Right ventricle myocardium superior (tissue), 1 donor: ENCODE measurements around the gene SECISBP2. TPM values are rescaled to one million over a fixed set of nuclear protein-coding genes. Genes with fewer than 3 reads are reported as not detected.
A peak's percentile ranks its signal among the peaks of the same experiment; 100 is the strongest.
"Not testable (repeated sequence)": the region's sequence is repeated elsewhere in the genome, so short reads cannot be mapped to it uniquely, and the experiment has no call there.

Experiments used
- ATAC-seq: fragments of 200-7000 bp; cut with Tn5 transposase; one replicate; pipeline ENCODE4 v1.9.1; 2020; ENCODE audit warnings: mild to moderate bottlenecking; ENCODE audit not compliant: poor library complexity
- DNase-seq: peaks from one replicate; pipeline ENCODE4 v3.0.0-alpha.2; 2020
- intact Hi-C: fragments of 100-400 bp; cut with DNase I; formaldehyde crosslinking; loops from one replicate; pipeline ENCODE4 v1.11.2; 2022
- long read RNA-seq: library from polyadenylated mRNA; unstranded; transcript quantifications from one replicate; pipeline ENCODE4 v2.0.0, GENCODE V29; 2021
- total RNA-seq: library from RNA; stranded (reverse); fragmentation: NEBNext Ultra II Directional; extraction: Animal tissue kit (Norgen Biotek cat#: 25700); gene quantifications from one replicate; pipeline ENCODE4 v1.2.1, GENCODE V29; 2021
- donor health status: DM: no; HTN: yes; CAD: no; lungs with severe emphysema.

SECISBP2 gene, protein sequence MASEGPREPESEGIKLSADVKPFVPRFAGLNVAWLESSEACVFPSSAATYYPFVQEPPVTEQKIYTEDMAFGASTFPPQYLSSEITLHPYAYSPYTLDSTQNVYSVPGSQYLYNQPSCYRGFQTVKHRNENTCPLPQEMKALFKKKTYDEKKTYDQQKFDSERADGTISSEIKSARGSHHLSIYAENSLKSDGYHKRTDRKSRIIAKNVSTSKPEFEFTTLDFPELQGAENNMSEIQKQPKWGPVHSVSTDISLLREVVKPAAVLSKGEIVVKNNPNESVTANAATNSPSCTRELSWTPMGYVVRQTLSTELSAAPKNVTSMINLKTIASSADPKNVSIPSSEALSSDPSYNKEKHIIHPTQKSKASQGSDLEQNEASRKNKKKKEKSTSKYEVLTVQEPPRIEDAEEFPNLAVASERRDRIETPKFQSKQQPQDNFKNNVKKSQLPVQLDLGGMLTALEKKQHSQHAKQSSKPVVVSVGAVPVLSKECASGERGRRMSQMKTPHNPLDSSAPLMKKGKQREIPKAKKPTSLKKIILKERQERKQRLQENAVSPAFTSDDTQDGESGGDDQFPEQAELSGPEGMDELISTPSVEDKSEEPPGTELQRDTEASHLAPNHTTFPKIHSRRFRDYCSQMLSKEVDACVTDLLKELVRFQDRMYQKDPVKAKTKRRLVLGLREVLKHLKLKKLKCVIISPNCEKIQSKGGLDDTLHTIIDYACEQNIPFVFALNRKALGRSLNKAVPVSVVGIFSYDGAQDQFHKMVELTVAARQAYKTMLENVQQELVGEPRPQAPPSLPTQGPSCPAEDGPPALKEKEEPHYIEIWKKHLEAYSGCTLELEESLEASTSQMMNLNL
- 14.2 TPM for total RNA-seq
- long read RNA-seq, transcript SECISBP2-202 (17 exons, 3,462 nt), result major isoform, 6 of 22 reads
- long read RNA-seq, partial matches to known transcripts, result 3 of 22 reads
- long read RNA-seq, other reads (novel, unspliced or antisense), result 13 of 22 reads

DNA sequence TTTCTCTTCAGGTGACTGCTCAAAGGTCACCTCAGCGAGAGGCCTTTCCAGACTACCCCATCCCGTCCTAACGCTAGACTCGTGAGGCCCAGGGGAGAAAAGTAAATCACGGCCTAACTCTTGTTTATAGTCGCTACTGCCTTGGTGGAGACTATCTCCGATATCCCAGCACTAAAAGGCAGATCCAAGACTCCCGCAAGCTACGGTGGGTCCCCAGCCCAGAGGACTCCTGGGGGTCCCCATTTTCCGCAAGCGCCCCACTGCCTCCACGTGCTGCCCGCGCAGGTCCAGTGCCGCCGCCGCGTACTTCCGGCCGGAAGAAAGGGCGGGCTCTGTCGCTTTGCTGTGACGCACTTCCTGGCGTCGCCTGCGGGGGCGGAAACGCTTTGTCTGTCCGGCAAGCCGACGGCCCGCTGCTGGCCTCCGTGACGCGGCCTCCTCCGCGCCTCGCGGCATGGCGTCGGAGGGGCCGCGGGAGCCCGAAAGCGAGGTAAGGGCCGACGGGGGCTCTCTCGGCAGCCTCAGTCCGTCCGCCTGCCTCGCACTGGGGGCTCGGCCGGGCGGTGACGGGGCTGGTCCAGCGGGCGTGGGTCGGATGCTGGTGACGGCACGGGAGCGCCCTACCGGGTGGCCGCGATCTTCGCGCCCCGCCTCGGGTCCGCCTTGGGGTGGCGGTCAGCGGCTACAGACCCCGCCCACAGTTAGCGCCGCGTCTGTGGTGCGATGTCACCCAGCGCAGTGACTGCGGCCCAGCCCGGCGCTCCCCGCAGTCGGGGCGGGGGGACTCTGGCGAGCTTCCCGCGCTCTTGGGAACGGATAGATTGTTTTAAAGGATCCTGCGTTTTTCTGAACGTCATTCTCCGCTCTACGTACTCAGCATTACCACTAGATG lies at the start of gene SECISBP2:
Gene SECISBP2, plus strand, starts transcription at position 378 of the 892 bp plus-strand sequence. Its CDS starts 77 bp downstream, at position 455.
- intact Hi-C loops, result no loop called here
- DNase-seq (peak; percentile 98), ATAC-seq (peak; percentile 98)

DNA sequence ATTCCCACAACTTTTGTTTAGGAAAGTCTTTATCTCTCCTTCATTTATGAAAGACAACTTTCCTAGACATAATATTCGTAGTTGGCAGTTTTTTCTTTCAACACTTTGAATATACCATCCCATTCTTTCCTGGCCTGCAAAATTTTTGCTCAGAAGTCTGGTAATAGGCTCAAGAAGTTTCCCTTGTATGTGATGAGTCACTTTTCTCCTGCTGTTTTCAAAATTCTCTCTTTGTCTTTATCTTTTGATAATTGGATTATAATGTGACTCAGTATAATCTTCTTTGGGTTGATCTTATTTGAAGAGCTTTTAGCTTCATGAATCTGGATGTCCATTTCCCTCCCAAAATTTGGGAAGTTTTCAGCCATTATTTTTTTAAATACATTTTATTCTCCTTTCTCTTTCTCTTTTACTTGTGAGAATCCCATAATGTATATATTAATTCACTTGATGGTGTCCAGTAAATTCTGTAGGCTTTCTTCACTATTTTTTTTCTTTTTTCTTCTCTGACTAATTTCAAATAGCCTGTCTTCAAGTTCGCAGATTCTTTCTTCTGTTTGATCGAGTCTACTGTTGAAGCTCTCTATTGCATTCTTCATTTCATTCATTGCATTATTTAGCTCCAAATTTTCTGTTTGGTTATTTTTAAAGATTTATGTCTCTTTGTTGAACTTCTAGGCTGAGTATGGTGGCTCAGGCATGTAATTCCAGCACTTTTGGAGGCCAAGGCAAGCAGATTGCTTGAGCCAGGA lies 44.6 kb upstream of the SECISBP2 start:
- DNase-seq, result no peak
- intact Hi-C loops, result loop anchor here (10.0 kb wide), 1 partner anchor 679 kb away; no protein-coding TSS in a partner anchor
- ATAC-seq, result no peak

DNA sequence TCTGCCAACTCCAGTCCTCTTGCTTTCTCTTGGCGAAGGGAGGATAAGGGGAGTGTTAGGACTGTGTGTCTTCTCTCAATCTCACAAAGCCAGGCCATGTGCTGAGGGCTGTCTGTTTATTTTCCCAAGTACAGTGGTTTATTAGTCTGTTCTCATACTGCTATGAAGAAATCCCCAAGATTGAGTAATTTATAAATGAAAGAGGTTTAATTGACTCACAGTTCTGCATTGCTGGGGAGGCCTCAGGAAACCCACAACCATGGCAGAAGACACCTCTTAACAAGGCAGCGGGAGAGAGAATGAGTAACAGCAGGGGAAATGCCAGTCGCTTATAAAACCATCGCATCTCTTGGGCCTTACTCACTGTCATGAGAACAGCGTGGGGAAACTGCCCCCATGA lies 43.5 kb upstream of the SECISBP2 start:
- intact Hi-C loops, result loop anchor here (10.0 kb wide), 1 partner anchor 680 kb away; no protein-coding TSS in a partner anchor
- DNase-seq (no peak), ATAC-seq (no peak)

DNA sequence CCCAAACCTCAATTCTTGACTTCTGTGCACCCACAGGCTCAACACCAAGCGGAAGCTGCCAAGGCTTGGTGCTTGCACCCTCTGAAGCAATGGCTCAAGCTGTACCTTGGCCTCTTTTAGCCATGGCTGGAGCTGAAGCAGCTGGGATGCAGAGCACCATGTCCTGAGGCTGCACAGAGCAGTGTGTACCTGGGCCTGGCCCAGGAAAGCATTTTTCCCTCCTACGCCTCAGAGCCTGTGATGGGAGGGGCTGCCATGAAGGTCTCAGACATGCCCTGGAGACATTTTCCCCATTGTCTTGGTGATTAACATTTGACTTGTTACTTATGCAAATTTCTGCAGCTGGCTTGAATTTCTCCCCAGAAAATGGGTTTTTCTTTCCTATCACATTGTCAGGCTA lies 42.3 kb upstream of the SECISBP2 start:
- not testable (repeated sequence) for ATAC-seq, DNase-seq
- intact Hi-C loops, result loop anchor here (10.0 kb wide), 1 partner anchor 681 kb away; no protein-coding TSS in a partner anchor

DNA sequence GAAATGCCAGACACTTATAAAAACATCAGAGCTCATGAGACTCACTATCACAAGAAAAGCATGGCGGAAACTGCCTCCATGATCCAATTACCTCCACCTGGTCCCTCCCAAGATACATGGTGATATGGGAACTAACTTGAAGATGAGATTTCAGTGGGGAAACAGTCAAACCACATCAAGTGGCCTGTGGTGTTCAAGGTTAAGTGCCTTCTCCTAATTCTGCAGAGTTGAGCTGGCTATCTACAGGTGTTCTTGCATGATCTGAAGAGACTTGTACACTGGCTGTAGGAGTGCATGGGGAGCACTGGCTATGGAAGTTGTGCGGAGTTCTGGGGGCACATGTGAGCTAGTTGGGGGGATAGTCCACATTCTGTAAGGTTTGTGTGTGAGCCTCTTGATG lies 41.3 kb upstream of the SECISBP2 start:
- no peak for DNase-seq
- intact Hi-C loops, result loop anchor here (10.0 kb wide), 1 partner anchor 682 kb away; no protein-coding TSS in a partner anchor
- no peak for ATAC-seq

DNA sequence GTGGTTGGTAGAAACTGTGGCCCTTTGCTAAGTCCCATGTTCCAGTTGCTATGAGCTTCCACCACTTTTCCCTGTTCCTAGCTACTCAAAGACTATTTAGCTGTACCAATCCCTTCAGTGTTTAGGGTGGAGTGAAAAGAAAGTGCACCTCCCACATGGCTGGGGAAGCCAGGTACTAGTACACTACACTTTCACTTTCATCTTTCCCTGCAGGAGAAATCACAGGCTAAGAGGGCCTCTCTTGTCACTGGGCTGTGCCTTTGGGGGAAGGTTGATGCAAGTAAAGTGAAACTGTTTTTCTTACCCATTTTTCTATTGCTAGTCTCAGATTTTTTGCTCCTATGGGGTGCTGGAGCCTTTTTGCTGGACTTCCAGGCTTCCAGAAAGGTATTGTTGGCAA lies 40.8 kb upstream of the SECISBP2 start:
- DNase-seq, result no peak
- ATAC-seq, result no peak
- intact Hi-C loops, result loop anchor here (10.0 kb wide), 1 partner anchor 683 kb away; no protein-coding TSS in a partner anchor

DNA sequence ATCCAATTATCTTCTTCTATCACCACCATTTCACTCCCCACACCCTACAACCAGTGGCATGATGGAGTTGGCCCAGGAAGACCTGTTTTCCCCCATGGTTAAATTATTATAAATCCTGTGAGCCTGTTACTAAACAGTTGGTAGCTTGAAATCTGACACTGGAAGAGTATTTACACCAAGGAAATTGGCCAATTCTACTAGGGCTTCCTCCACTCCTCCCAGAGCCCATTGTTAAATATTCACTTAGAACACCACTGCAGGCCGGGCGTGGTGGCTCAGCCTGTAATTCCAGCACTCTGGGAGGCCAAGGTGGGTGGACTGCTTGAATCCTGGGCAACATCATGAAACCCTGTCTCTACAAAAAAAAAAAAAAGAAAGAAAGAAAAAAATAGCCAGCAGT lies 39.7 kb upstream of the SECISBP2 start:
- no peak for ATAC-seq
- intact Hi-C loops, result loop anchor here (10.0 kb wide), 1 partner anchor 684 kb away; no protein-coding TSS in a partner anchor
- no peak for DNase-seq

DNA sequence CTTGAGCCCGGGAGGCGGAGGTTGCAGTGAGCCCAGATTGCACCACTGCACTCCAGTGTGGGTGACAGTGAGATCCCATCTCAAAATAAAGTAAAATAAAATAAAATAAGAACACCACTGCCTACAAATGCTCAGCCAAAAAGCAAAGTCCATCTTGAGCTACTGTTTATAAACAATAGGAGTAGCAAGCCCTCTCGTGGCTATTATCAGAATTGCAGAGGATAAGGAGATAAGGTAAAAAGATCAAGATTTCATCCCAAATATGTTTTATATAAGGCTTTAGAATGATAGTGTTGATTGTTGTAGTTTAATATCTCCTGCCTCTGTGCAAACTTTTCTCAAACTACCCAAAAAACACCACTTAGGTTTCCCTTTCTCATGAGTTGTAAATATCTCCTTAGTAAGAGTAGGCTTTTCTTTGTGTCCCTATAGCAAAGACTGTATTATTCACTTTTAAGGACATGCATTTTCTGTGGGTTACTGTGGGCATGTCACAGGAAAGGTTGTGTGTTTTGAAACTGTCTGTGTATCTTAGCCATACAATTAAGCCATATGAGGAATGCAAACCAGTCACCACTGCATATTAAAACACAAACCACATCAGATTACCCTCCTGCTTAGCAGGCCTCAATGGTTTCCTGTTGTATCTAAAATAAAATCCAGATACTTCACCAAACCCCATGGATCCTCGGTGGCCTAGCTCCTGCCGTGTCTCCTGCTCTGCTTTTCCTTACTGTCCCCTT lies 39.1 kb upstream of the SECISBP2 start:
- no peak for DNase-seq
- intact Hi-C loops, result loop anchor here (10.0 kb wide), 1 partner anchor 684 kb away; no protein-coding TSS in a partner anchor
- no peak for ATAC-seq

DNA sequence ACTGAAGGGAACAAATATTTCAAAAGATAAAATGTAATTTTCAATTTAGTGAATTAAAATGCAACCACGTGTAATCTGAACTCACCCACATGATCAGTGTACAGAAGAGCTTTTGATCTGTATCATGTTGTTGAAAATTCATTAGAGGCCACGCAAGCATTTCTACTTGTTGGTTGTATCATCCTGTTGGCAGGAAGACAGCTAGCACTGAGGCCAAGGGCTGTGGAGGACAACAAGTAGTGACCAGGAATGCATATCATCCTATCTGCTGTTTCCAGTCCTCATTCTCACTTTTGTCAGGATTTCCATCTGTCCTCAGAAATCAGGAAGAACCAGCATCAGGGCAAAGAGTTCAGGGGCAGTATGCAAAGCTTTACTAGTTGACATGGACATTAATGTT lies 37.2 kb upstream of the SECISBP2 start:
- intact Hi-C loops, result no loop called here
- no peak for ATAC-seq
- no peak for DNase-seq

DNA sequence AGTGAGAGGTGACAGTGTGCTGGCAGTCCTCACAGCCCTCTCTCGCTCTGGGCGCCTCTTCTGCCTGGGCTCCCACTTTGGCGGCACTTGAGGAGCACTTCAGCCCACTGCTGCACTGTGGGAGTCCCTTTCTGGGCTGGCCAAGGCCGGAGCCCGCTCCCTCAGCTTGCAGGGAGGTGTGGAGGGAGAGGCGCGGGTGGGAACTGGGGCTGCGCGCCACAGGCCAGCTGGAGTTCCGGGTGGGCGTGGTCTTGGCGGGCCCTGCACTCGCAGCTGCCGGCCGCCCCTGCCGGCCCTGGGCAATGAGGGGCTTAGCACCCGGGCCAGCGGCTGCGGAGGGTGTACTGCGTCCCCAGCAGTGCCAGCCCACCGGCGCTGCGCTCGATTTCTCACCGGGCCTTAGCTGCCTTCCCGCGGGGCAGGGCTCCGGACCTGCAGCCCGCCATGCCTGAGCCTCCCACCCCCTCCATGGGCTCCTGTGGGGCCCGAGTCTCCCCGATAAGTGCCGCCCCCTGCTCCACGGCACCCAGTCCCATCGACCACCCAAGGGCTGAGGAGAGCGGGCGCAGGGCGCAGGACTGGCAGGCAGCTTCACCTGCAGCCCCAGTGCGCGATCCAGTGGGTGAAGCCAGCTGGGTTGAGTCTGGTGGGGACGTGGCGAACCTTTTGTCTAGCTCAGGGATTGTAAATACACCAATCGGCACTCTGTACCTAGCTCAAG lies 35.9 kb upstream of the SECISBP2 start:
- peak; percentile 55 for DNase-seq
- ATAC-seq, result peak; percentile 71
- intact Hi-C loops, result not testable (repeated sequence)

DNA sequence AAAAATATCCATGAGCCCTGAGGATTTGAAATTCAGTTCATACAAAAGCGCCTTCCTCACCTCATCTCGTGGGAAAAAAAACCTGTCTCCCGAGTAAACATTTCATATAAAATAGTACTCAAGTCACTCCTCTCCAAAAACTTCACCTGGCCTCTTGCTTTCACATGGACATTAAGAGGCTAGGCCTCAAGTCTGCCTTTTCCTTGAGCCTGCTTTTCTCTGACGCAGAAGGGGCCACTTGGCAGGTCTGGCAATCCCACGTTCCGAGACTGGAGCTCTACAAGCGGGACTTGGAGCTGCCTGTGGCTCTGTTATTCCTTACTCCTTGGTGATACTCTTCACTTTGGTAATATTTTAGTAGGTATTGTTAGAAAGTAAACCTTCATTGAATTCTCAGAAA lies 34.2 kb upstream of the SECISBP2 start:
- DNase-seq, result no peak
- intact Hi-C loops, result no loop called here
- no peak for ATAC-seq

DNA sequence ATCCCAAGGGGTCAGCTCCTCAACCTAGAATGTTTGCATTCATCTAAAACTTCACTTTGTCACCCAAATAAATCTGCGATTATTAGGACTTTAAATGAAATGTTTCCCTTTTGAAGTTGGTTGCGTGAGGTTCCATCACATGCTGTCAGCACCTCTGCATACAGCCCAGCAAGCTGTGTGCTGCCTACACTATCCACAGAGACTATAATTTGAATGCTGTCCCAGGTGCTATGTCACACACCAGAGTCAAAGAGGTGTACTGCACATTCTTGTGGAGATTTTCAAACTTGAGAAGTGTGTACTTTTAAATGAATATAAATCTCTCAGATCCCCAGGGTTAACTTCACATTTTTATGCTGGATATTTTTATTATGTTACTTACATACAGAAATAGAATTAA lies 26.6 kb upstream of the SECISBP2 start:
- DNase-seq (no peak), ATAC-seq (no peak)
- intact Hi-C loops, result no loop called here

DNA sequence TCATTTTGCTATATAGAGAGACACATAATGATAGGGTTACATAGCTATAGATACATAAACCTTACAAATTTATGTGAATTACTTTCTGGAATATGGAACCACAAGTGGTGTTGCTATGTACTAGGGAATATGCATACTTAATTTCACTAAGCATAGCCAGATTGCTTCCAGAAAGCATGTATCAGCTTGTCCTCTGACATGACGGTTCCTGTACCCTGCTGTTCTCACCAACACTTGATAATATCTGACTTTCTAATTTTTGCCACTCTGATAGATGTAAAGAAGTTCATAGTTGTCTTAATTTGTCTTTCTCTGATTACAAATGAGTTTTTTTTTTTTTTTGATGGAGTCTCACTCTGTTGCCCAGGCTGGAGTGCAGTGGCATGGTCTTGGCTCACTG lies 25.3 kb upstream of the SECISBP2 start:
- intact Hi-C loops, result no loop called here
- ATAC-seq (no peak), DNase-seq (no peak)

DNA sequence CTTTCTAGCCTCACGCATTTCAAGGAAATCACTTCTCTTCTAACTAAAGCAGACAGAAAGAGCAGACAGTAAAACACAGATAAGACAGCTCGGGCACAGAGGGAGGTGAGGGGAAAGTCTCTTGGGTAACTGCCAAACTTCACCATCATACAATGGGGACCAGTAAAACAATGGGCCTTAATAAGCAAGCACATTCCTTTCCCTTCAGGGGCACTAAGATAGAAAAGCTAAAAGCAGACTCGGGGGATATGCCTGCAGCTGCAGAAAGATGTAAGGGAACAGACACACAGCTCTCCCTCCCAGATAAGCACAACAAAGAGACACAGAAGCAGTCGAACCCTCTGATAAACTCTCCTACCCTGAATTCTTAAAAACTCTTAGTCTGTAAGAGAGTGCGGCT lies 22.9 kb upstream of the SECISBP2 start:
- intact Hi-C loops, result no loop called here
- no peak for DNase-seq
- no peak for ATAC-seq

DNA sequence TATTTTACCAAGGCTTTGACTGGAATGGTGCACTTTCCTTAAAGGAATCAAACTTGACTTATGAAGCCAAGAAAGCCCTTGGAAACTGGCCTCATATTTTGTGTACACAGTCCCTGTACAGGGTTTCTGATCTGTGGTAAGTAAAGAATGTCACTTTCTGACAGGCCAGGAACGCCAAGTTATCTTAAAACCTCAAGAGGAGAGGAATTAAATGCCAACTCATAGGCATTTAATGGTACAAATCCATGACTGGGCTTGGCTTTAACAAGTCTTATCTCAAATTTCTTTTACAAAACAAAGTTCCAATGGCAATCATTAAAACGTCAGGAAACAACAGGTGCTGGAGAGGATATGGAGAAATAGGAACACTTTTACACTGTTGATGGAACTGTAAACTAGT lies 16.3 kb upstream of the SECISBP2 start:
- ATAC-seq, DNase-seq, intact Hi-C loops: not testable (repeated sequence)
